Neural progenitor cell (in vitro differentiated cells): Measurements from ENCODE around the gene AMFR.

Source experiments
- EZH2 ChIP-seq: fragments of 200-600 bp; sonication (generic); IDR thresholded peaks from 2 replicates; pipeline ENCODE4 v1.6.1; 2017; ENCODE audit warnings: antibody characterized with exemption, mild to moderate bottlenecking, moderate library complexity
- TF ChIP-seq, protein P1 (sequence below): fragments of 200-600 bp; sonication (generic); IDR thresholded peaks from 2 replicates; pipeline ENCODE4 v1.5.1; 2017; ENCODE audit warnings: antibody characterized with exemption, mild to moderate bottlenecking

DNA sequence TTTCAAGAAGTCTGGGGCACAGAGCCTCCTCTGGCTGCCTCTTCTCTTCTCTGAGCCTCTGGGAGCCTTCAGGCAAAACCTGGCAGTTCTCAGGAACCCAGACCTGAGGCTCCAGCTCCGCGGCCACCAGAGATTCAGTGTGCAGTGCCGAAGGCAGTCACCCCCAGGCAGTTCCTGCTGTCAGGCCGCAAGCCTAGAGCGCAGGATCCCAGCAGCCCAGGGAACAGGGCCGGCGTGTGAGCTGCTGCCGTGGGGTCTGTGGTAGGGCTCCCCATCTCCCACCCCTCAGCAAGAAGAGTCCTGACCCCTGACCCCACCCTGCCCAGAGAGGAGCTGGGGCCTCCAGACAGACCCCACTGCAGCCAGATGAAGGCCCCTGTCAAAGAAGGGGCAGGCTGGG lies 78.2 kb downstream of the AMFR start:
- no peak for TF ChIP-seq EZH2
- TF ChIP-seq, protein P1, sequence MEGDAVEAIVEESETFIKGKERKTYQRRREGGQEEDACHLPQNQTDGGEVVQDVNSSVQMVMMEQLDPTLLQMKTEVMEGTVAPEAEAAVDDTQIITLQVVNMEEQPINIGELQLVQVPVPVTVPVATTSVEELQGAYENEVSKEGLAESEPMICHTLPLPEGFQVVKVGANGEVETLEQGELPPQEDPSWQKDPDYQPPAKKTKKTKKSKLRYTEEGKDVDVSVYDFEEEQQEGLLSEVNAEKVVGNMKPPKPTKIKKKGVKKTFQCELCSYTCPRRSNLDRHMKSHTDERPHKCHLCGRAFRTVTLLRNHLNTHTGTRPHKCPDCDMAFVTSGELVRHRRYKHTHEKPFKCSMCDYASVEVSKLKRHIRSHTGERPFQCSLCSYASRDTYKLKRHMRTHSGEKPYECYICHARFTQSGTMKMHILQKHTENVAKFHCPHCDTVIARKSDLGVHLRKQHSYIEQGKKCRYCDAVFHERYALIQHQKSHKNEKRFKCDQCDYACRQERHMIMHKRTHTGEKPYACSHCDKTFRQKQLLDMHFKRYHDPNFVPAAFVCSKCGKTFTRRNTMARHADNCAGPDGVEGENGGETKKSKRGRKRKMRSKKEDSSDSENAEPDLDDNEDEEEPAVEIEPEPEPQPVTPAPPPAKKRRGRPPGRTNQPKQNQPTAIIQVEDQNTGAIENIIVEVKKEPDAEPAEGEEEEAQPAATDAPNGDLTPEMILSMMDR, result no peak
